LoVo (cell line): ENCODE data around the gene HVCN1.

ENCODE experiments used
- DNase-seq: peaks from one replicate; pipeline ENCODE4 v3.0.0-alpha.2; 2016; ENCODE audit warnings: low spot score

Gene HVCN1

GRCh38 chr12:110699591-110700445 is 10.9 kb upstream of the HVCN1 start:
- DNase-seq = no peak

- peak; percentile 61 for DNase-seq
These were observed 9.4 kb upstream of the HVCN1 start for GRCh38 chr12:110698171-110698902.

GRCh38 chr12:110697236-110697635 is 8.3 kb upstream of the HVCN1 start:
- DNase-seq = no peak

GRCh38 chr12:110696283-110696682 is 7.4 kb upstream of the HVCN1 start:
- DNase-seq = no peak

- no peak for DNase-seq
These were observed 5.5 kb upstream of the HVCN1 start for GRCh38 chr12:110694330-110694901.

GRCh38 chr12:110693731-110694130 is 4.8 kb upstream of the HVCN1 start:
- no peak for DNase-seq

GRCh38 chr12:110690127-110690430 is 1.2 kb upstream of the HVCN1 start:
- no peak for DNase-seq

GRCh38 chr12:110689281-110690126 is 589 bp upstream of the HVCN1 start:
- DNase-seq = no peak

GRCh38 chr12:110687396-110688169 is 1.3 kb downstream of the HVCN1 start:
- no peak for DNase-seq

GRCh38 chr12:110686294-110686903 is 2.5 kb downstream of the HVCN1 start:
- no peak for DNase-seq

- no peak for DNase-seq
These were observed 4.5 kb downstream of the HVCN1 start for GRCh38 chr12:110684312-110684836.

- DNase-seq = no peak
These were observed 5.0 kb downstream of the HVCN1 start for GRCh38 chr12:110683888-110684287.

- DNase-seq = no peak
These were observed 8.9 kb downstream of the HVCN1 start for GRCh38 chr12:110680032-110680431.

- no peak for DNase-seq
These were observed 9.7 kb downstream of the HVCN1 start for GRCh38 chr12:110679201-110679600.

- no peak for DNase-seq
These were observed 10.9 kb downstream of the HVCN1 start for GRCh38 chr12:110677982-110678381.

- DNase-seq = no peak
These were observed 11.6 kb downstream of the HVCN1 start for GRCh38 chr12:110677206-110677911.

GRCh38 chr12:110676171-110676570 is 12.7 kb downstream of the HVCN1 start:
- no peak for DNase-seq

GRCh38 chr12:110670161-110670701 is 18.7 kb downstream of the HVCN1 start:
- DNase-seq = no peak

GRCh38 chr12:110669193-110669502 is 19.8 kb downstream of the HVCN1 start:
- DNase-seq = no peak
